Lower lobe of right lung (tissue), 2 donors: ENCODE data around the gene HNF1B. TPM values are rescaled to one million over a fixed set of nuclear protein-coding genes. Genes with fewer than 3 reads are reported as not detected.

Experiments
- ATAC-seq, 2 donors: fragments of 200-7000 bp; cut with Tn5 transposase; one replicate each; pipeline ENCODE4 v1.9.1; 2020 to 2022; ENCODE audit warnings: mild to moderate bottlenecking in 2 of 2, moderate library complexity in 2 of 2
- DNase-seq: peaks from one replicate; pipeline ENCODE4 v3.0.0-alpha.2; 2020
- H3K27ac ChIP-seq: fragments of 200-600 bp; one replicate; pipeline ENCODE4 v1.8.0; 2022
- H3K27me3 ChIP-seq: fragments of 200-600 bp; one replicate; pipeline ENCODE4 v1.8.0; 2022; ENCODE audit warnings: low read depth
- H3K36me3 ChIP-seq: fragments of 200-600 bp; one replicate; pipeline ENCODE4 v1.8.0; 2022; ENCODE audit warnings: mild to moderate bottlenecking
- H3K4me1 ChIP-seq: fragments of 200-600 bp; one replicate; pipeline ENCODE4 v1.8.0; 2022
- H3K4me3 ChIP-seq: fragments of 200-600 bp; one replicate; pipeline ENCODE4 v1.8.0; 2022; ENCODE audit warnings: mild to moderate bottlenecking
- H3K9me3 ChIP-seq: fragments of 200-600 bp; one replicate; pipeline ENCODE4 v1.8.0; 2022
- CTCF ChIP-seq: fragments of 200-600 bp; IDR thresholded peaks from one replicate; pipeline ENCODE4 v1.8.0; 2022; ENCODE audit warnings: antibody characterized with exemption, mild to moderate bottlenecking
- intact Hi-C: fragments of 100-400 bp; cut with DNase I; formaldehyde crosslinking; loops from one replicate; pipeline ENCODE4 v1.11.0; 2022
- long read RNA-seq: library from polyadenylated mRNA; unstranded; transcript quantifications from one replicate; pipeline ENCODE4 v2.0.0, GENCODE V29; 2021
- total RNA-seq: library from RNA; stranded (reverse); fragmentation: NEBNext Ultra II Directional; extraction: Animal tissue kit (Norgen Biotek cat#: 25700); gene quantifications from one replicate; pipeline ENCODE4 v1.2.1, GENCODE V29; 2021
- donor health status: DM: no; HTN: yes; CAD: no; lungs with severe emphysema.

The HNF1B gene
- total RNA-seq = 15.2 TPM
- long read RNA-seq, transcript HNF1B-204 (9 exons, 2,977 nt) = major isoform, 5 of 24 reads
- long read RNA-seq, partial matches to known transcripts = 7 of 24 reads
- long read RNA-seq, other reads (novel, unspliced or antisense) = 9 of 24 reads

GRCh38 chr17:37744961-37745800 lies at the start of gene HNF1B:
TSS of gene HNF1B (minus strand) at chr17:37745059. CDS start at chr17:37744884, 175 bp downstream.
- DNase-seq = peak; percentile 59
- Histone ChIP-seq H3K4me1 (peaks cover 30% of the 10 kb centered on the region), H3K27me3 (peaks cover 76% of the 10 kb centered on the region), H3K4me3 (peak within 1 kb of the TSS; percentile 56), H3K9me3 (no peaks in the 10 kb centered on the region), H3K27ac (peak within 1 kb of the TSS; percentile 84), H3K36me3 (no peaks in the 10 kb centered on the region)
- intact Hi-C loops = no loop called here
- peak; percentile 81 to 83 for ATAC-seq
- no peak for TF ChIP-seq CTCF

- ATAC-seq = no peak
- Histone ChIP-seq H3K4me1 (no peaks in the 10 kb centered on the region), H3K4me3 (no peak overlapping the region), H3K9me3 (no peaks in the 10 kb centered on the region), H3K27ac (no peak overlapping the region), H3K36me3 (no peaks in the 10 kb centered on the region), H3K27me3 (peaks cover 55% of the 10 kb centered on the region)
- DNase-seq = no peak
- TF ChIP-seq CTCF = no peak
- intact Hi-C loops = no loop called here
Observed at GRCh38 chr17:37792787-37793186, 47.9 kb upstream of the HNF1B start.

- Histone ChIP-seq H3K4me1 (no peaks in the 10 kb centered on the region), H3K4me3 (no peak overlapping the region), H3K27me3 (peaks cover 56% of the 10 kb centered on the region), H3K27ac (no peak overlapping the region), H3K9me3 (no peaks in the 10 kb centered on the region), H3K36me3 (no peaks in the 10 kb centered on the region)
- no peak for DNase-seq
- intact Hi-C loops = no loop called here
- peak; percentile 44 for TF ChIP-seq CTCF
- ATAC-seq = peak; percentile 66 to 67
Observed at GRCh38 chr17:37791447-37792399, 46.9 kb upstream of the HNF1B start.

- Histone ChIP-seq H3K36me3 (no peaks in the 10 kb centered on the region), H3K4me3 (no peak overlapping the region), H3K27ac (no peak overlapping the region), H3K27me3 (peaks cover 50% of the 10 kb centered on the region), H3K9me3 (no peaks in the 10 kb centered on the region), H3K4me1 (no peaks in the 10 kb centered on the region)
- ATAC-seq = no peak
- DNase-seq = no peak
- intact Hi-C loops = no loop called here
- TF ChIP-seq CTCF = no peak
Observed at GRCh38 chr17:37789771-37790541, 45.1 kb upstream of the HNF1B start.
